SU-DHL-6 (cell line): ENCODE measurements around the gene GPRC5A.

Experiments
- H2AFZ ChIP-seq: fragments of 200-600 bp; sonication (generic); 2 replicates; pipeline ENCODE4 v1.6.1; 2014; ENCODE audit warnings: low read depth, mild to moderate bottlenecking, moderate library complexity, mixed read lengths, antibody characterized with exemption, low read length; ENCODE audit not compliant: severe bottlenecking
- H3F3A ChIP-seq: fragments of 200-600 bp; shearing (Covaris generic); 2 replicates; pipeline ENCODE4 v1.6.0; 2016; ENCODE audit warnings: antibody characterized with exemption, mild to moderate bottlenecking; ENCODE audit not compliant: insufficient read depth
- H3K27ac ChIP-seq: fragments of 200-600 bp; sonication (generic); 2 replicates; pipeline ENCODE4 v1.5.1; 2016; ENCODE audit warnings: low read depth, mild to moderate bottlenecking, low read length, moderate library complexity, mixed read lengths
- H3K27me3 ChIP-seq: fragments of 200-600 bp; sonication (generic), shearing (Covaris generic); 2 replicates; pipeline ENCODE4 v1.6.0; 2014; ENCODE audit warnings: mild to moderate bottlenecking, low read length
- H3K36me3 ChIP-seq: fragments of 200-600 bp; sonication (generic); 2 replicates; pipeline ENCODE4 v1.6.1; 2014; ENCODE audit warnings: mild to moderate bottlenecking, low read length, mixed read lengths
- H3K4me2 ChIP-seq: fragments of 300-600, 200-600 bp; shearing (Covaris generic), sonication (generic); 2 replicates; pipeline ENCODE4 v1.6.0; 2014; ENCODE audit warnings: low read length, low read depth, mild to moderate bottlenecking; ENCODE audit not compliant: poor library complexity, severe bottlenecking
- H3K4me3 ChIP-seq: fragments of 200-600 bp; sonication (generic); 2 replicates; pipeline ENCODE4 v1.5.1; 2014; ENCODE audit warnings: antibody characterized with exemption, low read length, mild to moderate bottlenecking, mixed read lengths; ENCODE audit not compliant: insufficient read depth, poor library complexity, severe bottlenecking
- H3K79me2 ChIP-seq: fragments of 200-600 bp; sonication (generic); 2 replicates; pipeline ENCODE4 v1.6.1; 2014; ENCODE audit warnings: mild to moderate bottlenecking, low read length, moderate library complexity; ENCODE audit not compliant: insufficient read depth
- H3K9ac ChIP-seq: fragments of 200-600 bp; sonication (generic); 2 replicates; pipeline ENCODE4 v1.7.0; 2014; ENCODE audit warnings: mild to moderate bottlenecking, low read length
- H3K9me2 ChIP-seq: fragments of 200-600 bp; sonication (generic); replicated peaks from 2 replicates; pipeline ENCODE4 v1.6.1; 2014; ENCODE audit warnings: low read length; ENCODE audit not compliant: insufficient read depth
- H3K9me3 ChIP-seq: fragments of 200-600 bp; sonication (generic); 2 replicates; pipeline ENCODE4 v1.6.1; 2014; ENCODE audit warnings: low read length, mixed read lengths; ENCODE audit not compliant: insufficient read depth
- H4K20me1 ChIP-seq: fragments of 200-600 bp; sonication (generic); 2 replicates; pipeline ENCODE4 v1.6.1; 2014; ENCODE audit warnings: low read depth, mild to moderate bottlenecking, antibody characterized with exemption, low read length, moderate library complexity, mixed read lengths
- EZH2phosphoT487 ChIP-seq: fragments of 200-600 bp; sonication (generic), shearing (Covaris generic); conservative IDR thresholded peaks from 2 replicates; pipeline ENCODE4 v1.6.1; 2018; ENCODE audit warnings: mild to moderate bottlenecking, antibody characterized with exemption, low read length, moderate library complexity, mixed read lengths
- TF ChIP-seq, protein P1 (sequence below): fragments of 200-600 bp; sonication (generic); IDR thresholded peaks from one replicate; pipeline ENCODE4 v1.5.1; 2017; ENCODE audit warnings: antibody characterized with exemption, mild to moderate bottlenecking, low read length, moderate library complexity; ENCODE audit not compliant: insufficient read depth, poor library complexity, severe bottlenecking

Gene GPRC5A

GRCh38 chr12:12964255-12964654 lies 72.9 kb downstream of the GPRC5A start:
- Histone ChIP-seq H3K4me3 (no peak overlapping the region), H3F3A (no peaks in the 10 kb centered on the region), H3K36me3 (no peaks in the 10 kb centered on the region), H3K9ac (no peak overlapping the region), H3K4me2 (no peak overlapping the region), H3K27me3 (no peaks in the 10 kb centered on the region), H3K9me2 (no peaks in the 10 kb centered on the region), H2AFZ (no peak overlapping the region), H3K9me3 (no peaks in the 10 kb centered on the region), H3K27ac (no peak overlapping the region), H3K79me2 (no peaks in the 10 kb centered on the region), H4K20me1 (no peaks in the 10 kb centered on the region)
- TF ChIP-seq, protein P1, sequence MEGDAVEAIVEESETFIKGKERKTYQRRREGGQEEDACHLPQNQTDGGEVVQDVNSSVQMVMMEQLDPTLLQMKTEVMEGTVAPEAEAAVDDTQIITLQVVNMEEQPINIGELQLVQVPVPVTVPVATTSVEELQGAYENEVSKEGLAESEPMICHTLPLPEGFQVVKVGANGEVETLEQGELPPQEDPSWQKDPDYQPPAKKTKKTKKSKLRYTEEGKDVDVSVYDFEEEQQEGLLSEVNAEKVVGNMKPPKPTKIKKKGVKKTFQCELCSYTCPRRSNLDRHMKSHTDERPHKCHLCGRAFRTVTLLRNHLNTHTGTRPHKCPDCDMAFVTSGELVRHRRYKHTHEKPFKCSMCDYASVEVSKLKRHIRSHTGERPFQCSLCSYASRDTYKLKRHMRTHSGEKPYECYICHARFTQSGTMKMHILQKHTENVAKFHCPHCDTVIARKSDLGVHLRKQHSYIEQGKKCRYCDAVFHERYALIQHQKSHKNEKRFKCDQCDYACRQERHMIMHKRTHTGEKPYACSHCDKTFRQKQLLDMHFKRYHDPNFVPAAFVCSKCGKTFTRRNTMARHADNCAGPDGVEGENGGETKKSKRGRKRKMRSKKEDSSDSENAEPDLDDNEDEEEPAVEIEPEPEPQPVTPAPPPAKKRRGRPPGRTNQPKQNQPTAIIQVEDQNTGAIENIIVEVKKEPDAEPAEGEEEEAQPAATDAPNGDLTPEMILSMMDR = no peak
- TF ChIP-seq EZH2phosphoT487 = no peak

GRCh38 chr12:12965836-12966235 lies 74.5 kb downstream of the GPRC5A start:
- H4K20me1 ChIP-seq = no peaks in the 10 kb centered on the region
- no peak overlapping the region for H3K4me3 ChIP-seq
- H3K9me2 ChIP-seq = no peaks in the 10 kb centered on the region
- no peak overlapping the region for H3K9ac ChIP-seq
- no peaks in the 10 kb centered on the region for H3K27me3 ChIP-seq
- TF ChIP-seq, protein P1 = no peak
- TF ChIP-seq EZH2phosphoT487 = no peak
- H3K36me3 ChIP-seq = no peaks in the 10 kb centered on the region
- no peaks in the 10 kb centered on the region for H3K79me2 ChIP-seq
- H3K4me2 ChIP-seq = no peak overlapping the region
- H3K9me3 ChIP-seq = no peaks in the 10 kb centered on the region
- H2AFZ ChIP-seq = no peak overlapping the region
- H3K27ac ChIP-seq = no peak overlapping the region
- H3F3A ChIP-seq = no peaks in the 10 kb centered on the region
